G401.6 (cell line): ENCODE data around the gene KCNQ1OT1.

ENCODE experiments used
- FAIRE-seq: peaks from 2 replicates; lab custom pipeline; 2012; peaks lifted over from hg19 to GRCh38; lab: Jason Lieb, UNC

KCNQ1OT1 gene

GRCh38 chr11:2666828-2667570, 32.8 kb downstream of the KCNQ1OT1 start:
- no peak for FAIRE-seq

GRCh38 chr11:2666401-2666741, 33.4 kb downstream of the KCNQ1OT1 start:
- no peak for FAIRE-seq

DNA sequence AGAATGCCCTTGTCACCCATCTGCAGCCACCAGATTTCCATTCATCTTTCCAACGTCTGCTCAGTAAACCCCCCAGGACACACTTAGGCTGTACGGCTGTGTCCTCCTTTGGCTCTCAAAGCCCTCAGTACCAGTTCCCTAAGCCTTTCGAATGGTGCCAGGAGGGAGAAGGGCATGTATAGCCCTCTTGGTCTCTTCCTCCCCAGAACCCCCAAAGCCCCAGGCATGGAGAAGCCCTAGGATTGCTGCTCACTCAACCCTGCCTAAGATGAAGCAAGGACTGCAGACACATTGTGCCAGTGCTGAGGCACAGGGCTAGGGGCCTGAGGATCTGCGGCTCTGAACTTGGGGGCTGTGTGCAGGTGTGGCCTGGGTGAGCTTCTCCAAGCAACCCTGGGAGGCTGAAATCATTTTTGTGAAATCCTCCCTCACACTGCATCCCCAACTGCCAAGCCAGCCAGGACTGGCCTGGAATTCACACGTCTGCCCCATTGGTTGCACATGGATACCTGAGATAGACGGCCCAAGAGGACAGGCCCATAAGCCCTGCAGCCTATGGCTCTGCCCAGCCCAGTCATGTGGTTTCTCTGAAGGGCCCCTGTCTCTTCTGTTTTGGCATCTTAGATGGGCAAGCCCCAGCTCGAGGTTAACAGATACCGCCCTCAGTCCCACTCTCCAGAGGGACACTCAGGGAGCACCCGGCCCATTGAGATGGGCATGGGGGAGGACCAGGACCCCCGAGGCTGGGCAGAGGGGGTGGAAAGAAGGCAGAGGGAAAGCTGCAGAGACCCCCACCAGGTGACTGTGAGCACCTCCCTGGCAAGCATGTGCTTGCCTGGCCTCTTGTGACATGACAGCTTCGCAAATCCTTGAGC, 34.0 kb downstream of the KCNQ1OT1 start:
- FAIRE-seq: no peak

- no peak for FAIRE-seq
These were observed 34.8 kb downstream of the KCNQ1OT1 start for GRCh38 chr11:2664791-2665525.

DNA sequence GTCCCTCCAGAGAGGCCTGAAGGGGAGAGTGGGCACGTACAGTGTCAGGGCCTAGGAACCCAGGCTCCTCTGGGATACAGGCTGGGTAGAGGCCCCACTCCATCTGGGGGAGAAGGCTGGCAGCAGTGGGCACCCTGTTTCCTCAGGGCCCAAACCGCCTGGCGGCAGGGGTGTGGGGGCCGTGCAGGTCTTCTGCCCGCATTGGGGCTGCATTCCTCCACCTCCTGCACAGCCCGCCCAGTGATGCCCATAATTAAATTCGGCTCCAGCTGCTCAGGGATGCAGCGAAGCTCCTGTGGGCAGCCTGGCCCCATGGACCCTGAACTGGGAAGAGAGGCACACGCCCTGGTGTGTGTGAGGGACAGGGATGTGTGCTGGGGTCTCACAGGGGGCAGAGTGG, 35.4 kb downstream of the KCNQ1OT1 start:
- FAIRE-seq: no peak

GRCh38 chr11:2663915-2664314, 35.9 kb downstream of the KCNQ1OT1 start:
- FAIRE-seq: no peak

GRCh38 chr11:2663506-2663905, 36.3 kb downstream of the KCNQ1OT1 start:
- FAIRE-seq: no peak

DNA sequence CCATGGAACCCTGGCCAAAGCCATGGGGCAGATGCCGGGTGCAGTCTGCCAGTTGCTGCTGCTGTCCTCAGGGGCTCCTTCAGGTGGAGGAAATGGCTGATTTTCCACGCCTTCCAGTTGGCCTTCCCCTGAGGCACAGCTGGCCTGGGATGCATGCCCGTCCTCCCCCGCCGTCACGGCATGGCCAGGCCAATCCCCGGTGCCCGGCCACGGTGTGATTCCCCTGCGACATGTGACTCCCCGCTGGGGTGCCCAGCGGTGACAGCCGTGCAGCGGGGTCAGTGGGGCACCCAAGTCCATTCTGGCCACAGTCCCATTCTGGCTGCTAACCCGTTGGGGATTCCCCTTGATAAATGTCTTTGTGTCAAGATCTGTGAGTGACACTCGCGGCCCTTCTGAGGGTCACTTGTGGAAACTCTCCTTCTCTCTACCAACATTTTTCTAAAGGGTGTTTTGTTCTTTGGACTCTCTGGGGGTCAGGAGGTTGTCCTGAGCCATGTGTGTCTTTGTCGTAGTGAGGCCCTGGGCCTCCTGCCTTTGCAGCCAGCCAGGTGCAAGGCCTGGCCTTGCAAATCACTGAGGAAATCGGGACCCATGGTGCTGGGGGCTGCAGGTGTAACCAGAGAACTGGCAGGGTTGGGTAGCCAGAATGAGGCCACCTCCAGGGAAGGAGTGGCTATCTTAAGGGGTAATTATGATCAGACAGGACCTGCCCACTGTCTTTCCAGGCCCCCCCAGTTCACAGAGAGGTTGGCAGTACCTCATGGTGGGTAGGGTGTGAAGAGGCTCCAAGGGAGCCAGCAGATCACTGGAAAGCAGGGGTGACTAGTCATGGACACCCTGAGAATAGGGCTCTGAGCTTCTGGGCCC, 37.1 kb downstream of the KCNQ1OT1 start:
- no peak for FAIRE-seq

- no peak for FAIRE-seq
These were observed 37.8 kb downstream of the KCNQ1OT1 start for GRCh38 chr11:2662024-2662312.

- no peak for FAIRE-seq
These were observed 38.4 kb downstream of the KCNQ1OT1 start for GRCh38 chr11:2661173-2662023.

GRCh38 chr11:2660357-2660939, 39.3 kb downstream of the KCNQ1OT1 start:
- no peak for FAIRE-seq

GRCh38 chr11:2657697-2658284, 42.0 kb downstream of the KCNQ1OT1 start:
- no peak for FAIRE-seq

GRCh38 chr11:2656859-2657258, 42.9 kb downstream of the KCNQ1OT1 start:
- FAIRE-seq: no peak

GRCh38 chr11:2655834-2656622, 43.8 kb downstream of the KCNQ1OT1 start:
- FAIRE-seq: no peak

GRCh38 chr11:2655016-2655719, 44.6 kb downstream of the KCNQ1OT1 start:
- no peak for FAIRE-seq

GRCh38 chr11:2653930-2654739, 45.7 kb downstream of the KCNQ1OT1 start:
- no peak for FAIRE-seq

GRCh38 chr11:2653198-2653551, 46.6 kb downstream of the KCNQ1OT1 start:
- no peak for FAIRE-seq
